Body of pancreas (tissue), 4 donors: Measurements from ENCODE around the gene GRHL1.

Experiments
- POLR2A ChIP-seq, 3 donors: fragments of 450-650 bp; IDR thresholded peaks; one replicate each; pipeline ENCODE4 v1.6.1; 2016; ENCODE audit warnings: antibody characterized with exemption in 3 of 3, mild to moderate bottlenecking in 2 of 3
- TF ChIP-seq, protein P1 (sequence below), 7 experiments: fragments of 450-650 bp in 4 of 7; fragments of 200-600 bp in 3 of 7; sonication (generic) in 3 of 7; IDR thresholded peaks; one replicate each; pipeline ENCODE4 v1.5.1; 2016 to 2019; ENCODE audit warnings: antibody characterized with exemption in 7 of 7

DNA sequence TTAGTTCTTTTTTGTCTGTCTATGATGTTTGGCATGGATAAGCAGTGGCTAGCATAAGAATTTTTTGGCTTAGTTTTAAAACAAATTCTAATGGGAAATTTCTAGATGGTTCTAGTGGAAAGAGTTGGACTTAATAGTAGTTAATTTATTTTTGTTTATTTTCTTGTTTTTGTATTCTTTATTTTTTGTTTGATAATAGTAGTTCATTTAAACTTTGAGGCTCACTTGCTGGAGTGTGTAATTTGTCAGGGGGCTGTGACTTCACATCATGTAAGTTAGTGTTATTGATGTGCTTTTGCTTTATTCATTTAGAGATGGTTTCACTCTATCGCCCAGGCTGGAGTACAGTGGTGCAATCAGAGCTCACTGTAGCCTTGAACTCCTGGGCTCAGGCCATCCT lies 48.2 kb downstream of the GRHL1 start:
- TF ChIP-seq, protein P1, sequence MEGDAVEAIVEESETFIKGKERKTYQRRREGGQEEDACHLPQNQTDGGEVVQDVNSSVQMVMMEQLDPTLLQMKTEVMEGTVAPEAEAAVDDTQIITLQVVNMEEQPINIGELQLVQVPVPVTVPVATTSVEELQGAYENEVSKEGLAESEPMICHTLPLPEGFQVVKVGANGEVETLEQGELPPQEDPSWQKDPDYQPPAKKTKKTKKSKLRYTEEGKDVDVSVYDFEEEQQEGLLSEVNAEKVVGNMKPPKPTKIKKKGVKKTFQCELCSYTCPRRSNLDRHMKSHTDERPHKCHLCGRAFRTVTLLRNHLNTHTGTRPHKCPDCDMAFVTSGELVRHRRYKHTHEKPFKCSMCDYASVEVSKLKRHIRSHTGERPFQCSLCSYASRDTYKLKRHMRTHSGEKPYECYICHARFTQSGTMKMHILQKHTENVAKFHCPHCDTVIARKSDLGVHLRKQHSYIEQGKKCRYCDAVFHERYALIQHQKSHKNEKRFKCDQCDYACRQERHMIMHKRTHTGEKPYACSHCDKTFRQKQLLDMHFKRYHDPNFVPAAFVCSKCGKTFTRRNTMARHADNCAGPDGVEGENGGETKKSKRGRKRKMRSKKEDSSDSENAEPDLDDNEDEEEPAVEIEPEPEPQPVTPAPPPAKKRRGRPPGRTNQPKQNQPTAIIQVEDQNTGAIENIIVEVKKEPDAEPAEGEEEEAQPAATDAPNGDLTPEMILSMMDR (IDR thresholded peaks at IDR 0.05): no peak
- TF ChIP-seq POLR2A (IDR thresholded peaks at IDR 0.05): no peak
